Astrocyte of the cerebellum (primary cell): ENCODE results near the gene APBB1IP.

Experiments used
- DNase-seq: peaks from one replicate; pipeline ENCODE4 v3.0.0-alpha.2; 2011; ENCODE audit warnings: low read depth
- H3K4me3 ChIP-seq: 2 replicates; pipeline ENCODE4 v1.5.1; 2011; ENCODE audit warnings: mild to moderate bottlenecking, low read depth, low read length, moderate library complexity
- CTCF ChIP-seq: IDR thresholded peaks from 2 replicates; pipeline ENCODE4 v1.5.1; 2012; ENCODE audit warnings: low read length, low read depth, moderate library complexity, mild to moderate bottlenecking; ENCODE audit errors: missing control alignments
- in situ Hi-C: cut with HindIII; loops from 2 replicates; pipeline ENCODE4 v1.10.0; 2017; ENCODE audit warnings: low sequenced_read_pairs

APBB1IP gene

GRCh38 chr10:26451903-26452302, 13.8 kb downstream of the APBB1IP start:
- no peak for DNase-seq
- in situ Hi-C loops = no loop called here
- no peak overlapping the region for H3K4me3 ChIP-seq
- no peak for TF ChIP-seq CTCF

DNA sequence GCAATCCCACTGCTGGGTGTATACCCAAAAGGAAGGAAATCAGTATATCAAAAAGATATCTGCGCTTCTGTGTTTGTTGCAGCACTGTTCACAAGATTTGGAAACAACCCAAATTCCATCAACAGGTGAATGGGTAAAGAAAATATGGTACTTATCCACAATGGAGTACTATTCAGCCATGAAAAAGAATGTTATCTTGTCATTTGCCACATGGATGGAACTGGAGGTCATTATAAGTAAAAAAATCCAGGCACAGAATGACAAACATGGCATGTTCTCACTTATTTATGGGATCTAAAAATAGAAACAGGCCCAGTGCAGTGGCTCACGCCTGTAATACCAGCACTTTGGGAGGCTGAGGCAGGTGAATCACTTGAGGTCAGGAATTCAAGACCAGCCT, 15.7 kb downstream of the APBB1IP start:
- no peak for TF ChIP-seq CTCF
- no peak for DNase-seq
- H3K4me3 ChIP-seq = no peak overlapping the region
- in situ Hi-C loops = no loop called here

DNA sequence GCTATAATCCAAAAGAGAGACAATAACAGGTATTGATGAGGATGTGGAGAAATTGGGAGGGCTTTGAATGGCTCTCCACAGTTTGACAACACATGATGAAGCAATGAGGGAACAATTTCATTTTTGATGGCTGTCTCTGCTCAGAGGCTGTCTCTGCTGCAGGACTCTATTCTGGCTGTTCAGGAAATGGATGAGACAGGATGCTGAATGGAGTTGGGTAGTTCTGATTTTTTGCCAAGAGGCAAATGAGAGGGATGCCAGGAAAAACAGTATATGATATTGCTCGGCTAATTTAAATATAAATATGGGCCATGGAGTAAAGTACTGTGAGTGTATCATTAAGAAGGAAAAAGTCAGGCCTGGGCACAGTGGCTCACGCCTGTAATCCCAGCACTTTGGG, 16.8 kb downstream of the APBB1IP start:
- no peak overlapping the region for H3K4me3 ChIP-seq
- in situ Hi-C loops = no loop called here
- DNase-seq = no peak
- no peak for TF ChIP-seq CTCF

GRCh38 chr10:26455567-26456315, 17.6 kb downstream of the APBB1IP start:
- no peak overlapping the region for H3K4me3 ChIP-seq
- in situ Hi-C loops = no loop called here
- TF ChIP-seq CTCF = no peak
- no peak for DNase-seq

DNA sequence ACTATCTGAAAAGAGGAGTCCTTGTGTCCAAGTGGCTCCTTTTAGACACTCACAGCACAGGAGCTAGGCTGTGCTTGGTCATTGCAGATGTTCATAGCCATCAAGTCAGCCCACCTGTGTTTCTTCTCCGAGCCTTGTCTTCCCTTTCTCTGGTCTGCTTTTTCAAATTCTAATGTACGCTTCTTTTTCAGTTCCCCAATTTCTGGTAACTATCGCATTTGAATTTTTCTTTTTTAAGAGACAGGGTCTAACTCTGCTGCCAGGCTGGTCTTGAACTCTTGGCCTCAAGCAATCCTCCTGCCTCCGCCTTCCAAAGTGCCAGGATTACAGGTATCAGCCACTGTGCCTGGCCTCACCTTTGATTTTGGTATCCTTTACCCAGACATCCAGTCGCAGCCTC, 18.9 kb downstream of the APBB1IP start:
- no peak overlapping the region for H3K4me3 ChIP-seq

DNA sequence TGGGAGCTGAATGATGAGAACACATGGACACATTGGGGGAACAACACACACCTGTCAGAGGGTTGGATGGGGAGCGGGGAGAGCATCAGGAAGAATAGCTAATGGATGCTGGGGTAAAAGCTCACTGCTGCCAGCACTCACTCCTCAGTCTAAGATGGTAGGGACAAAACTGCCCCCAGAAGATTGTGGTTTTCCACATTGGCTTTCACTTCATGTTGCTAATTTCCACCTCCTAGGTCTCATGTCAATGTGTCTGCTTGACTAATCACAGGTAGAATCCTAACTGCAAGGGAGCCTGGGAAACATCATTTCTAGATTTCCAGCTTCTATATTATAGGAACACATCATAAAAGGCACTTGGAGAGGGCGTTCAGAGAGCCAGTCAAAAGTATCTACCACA, 22.6 kb downstream of the APBB1IP start:
- no peak overlapping the region for H3K4me3 ChIP-seq
- no peak for TF ChIP-seq CTCF
- DNase-seq = no peak
- in situ Hi-C loops = no loop called here

More for the DNA sequence above, 18.9 kb downstream of the APBB1IP start:
- DNase-seq = no peak
- in situ Hi-C loops = no loop called here
- no peak for TF ChIP-seq CTCF
